K562 (cell line): ENCODE data around the gene POU2AF2. TPM values are rescaled to one million over a fixed set of nuclear protein-coding genes. Genes with fewer than 3 reads are reported as not detected.

Experiments used
- ATAC-seq: fragments of 200-7000 bp; cut with Tn5 transposase; 3 replicates; pipeline ENCODE4 v1.9.1; 2020; ENCODE audit warnings: moderate library complexity
- BruUV-seq: library from RNA; stranded (reverse); fragments of 400-500 nt; replicated peaks from 2 replicates; lab custom pipeline; 2021; lab: Mats Ljungman, UMichigan
- CTCF ChIA-PET: fragments of 300-600 bp; formaldehyde crosslinking; extraction: SDS; loops from one replicate; lab custom pipeline; 2021; ENCODE audit warnings: low intra/inter-chr PET ratio; lab: Yijun Ruan, JAX
- POLR2A ChIA-PET: fragments of 300-600, 350-650 bp; sonication (Branson Sonifier 250); formaldehyde crosslinking; extraction: SDS; loops from one replicate; lab custom pipeline; 2021; ENCODE audit warnings: antibody characterized with exemption, inconsistent platforms; lab: Yijun Ruan, JAX
- DNase-seq, 4 experiments: peaks; one replicate each; pipeline versions ENCODE4 v3.0.0 to v3.0.0-alpha.2; 2011 to 2018; ENCODE audit warnings: low spot score in 3 of 4, mixed read lengths in 3 of 4; ENCODE audit errors: extremely low read depth in 1 of 4
- FAIRE-seq: peaks from 2 replicates; lab custom pipeline; 2011; peaks lifted over from hg19 to GRCh38; lab: Jason Lieb, UNC
- H2AFZ ChIP-seq: 2 replicates; pipeline ENCODE4 v1.6.0; 2011; ENCODE audit warnings: low read depth, low read length, control low read depth, inconsistent platforms
- H3K27ac ChIP-seq: fragments of 200-600 bp; 3 replicates; pipeline ENCODE4 v1.8.0; 2011; ENCODE audit warnings: low read depth, mild to moderate bottlenecking, control low read depth, inconsistent platforms, low read length, moderate library complexity, mixed read lengths; ENCODE audit errors: extremely low read depth
- H3K27me3 ChIP-seq, 2 experiments: fragments of 300-600 bp in 1 of 2; 2 replicates in 1 of 2; 3 replicates in 1 of 2; pipeline versions ENCODE4 v1.6.0 to v1.8.0; 2011; ENCODE audit warnings: inconsistent platforms in 2 of 2, low read length in 2 of 2, mild to moderate bottlenecking in 1 of 2, mixed read lengths in 1 of 2, moderate library complexity in 1 of 2; ENCODE audit not compliant: control insufficient read depth in 2 of 2, insufficient read depth in 2 of 2
- H3K36me3 ChIP-seq: fragments of 300-600 bp; 3 replicates; pipeline ENCODE4 v1.8.0; 2011; ENCODE audit warnings: mild to moderate bottlenecking, low read length, inconsistent platforms; ENCODE audit not compliant: control insufficient read depth, insufficient read depth
- H3K4me1 ChIP-seq, 2 experiments: fragments of 200-600 bp in 1 of 2; replicated peaks in 1 of 2; 2 replicates in 1 of 2; 3 replicates in 1 of 2; pipeline versions ENCODE4 v1.5.1 to v1.8.0; 2011; ENCODE audit warnings: inconsistent platforms in 2 of 2, low read length in 2 of 2, mild to moderate bottlenecking in 1 of 2, mixed read lengths in 1 of 2, moderate library complexity in 1 of 2; ENCODE audit not compliant: control insufficient read depth in 2 of 2, insufficient read depth in 2 of 2
- H3K4me2 ChIP-seq: 2 replicates; pipeline ENCODE4 v1.6.1; 2011; ENCODE audit warnings: low read length, control low read depth, inconsistent platforms, mixed read lengths; ENCODE audit not compliant: insufficient read depth
- H3K4me3 ChIP-seq: fragments of 200-600 bp; sonication (generic), shearing (Covaris generic); 2 replicates; pipeline ENCODE4 v1.5.1; 2016; ENCODE audit warnings: control low read depth, inconsistent platforms
- H3K79me2 ChIP-seq: fragments of 200-600 bp; 3 replicates; pipeline ENCODE4 v1.8.0; 2011; ENCODE audit warnings: low read length, inconsistent platforms; ENCODE audit not compliant: control insufficient read depth, insufficient read depth
- H3K9ac ChIP-seq, 2 experiments: 2 replicates each; pipeline versions ENCODE4 v1.6.0 to v1.6.1; 2011; ENCODE audit warnings: low read depth in 2 of 2, low read length in 2 of 2, control low read depth in 1 of 2, inconsistent platforms in 1 of 2, mild to moderate bottlenecking in 1 of 2, mixed read lengths in 1 of 2; ENCODE audit not compliant: insufficient read depth in 1 of 2
- H3K9me1 ChIP-seq: one replicate; pipeline ENCODE4 v1.6.0; 2011; ENCODE audit warnings: inconsistent platforms, mild to moderate bottlenecking, low read length, moderate library complexity; ENCODE audit not compliant: control insufficient read depth, insufficient read depth
- H3K9me3 ChIP-seq: replicated peaks from 2 replicates; pipeline ENCODE4 v1.5.1; 2011; ENCODE audit warnings: low read depth, low read length, inconsistent platforms; ENCODE audit not compliant: control insufficient read depth, insufficient read depth
- H4K20me1 ChIP-seq: replicated peaks from 2 replicates; pipeline ENCODE4 v1.6.1; 2011; ENCODE audit warnings: low read length, inconsistent platforms, mixed read lengths; ENCODE audit not compliant: control insufficient read depth, insufficient read depth
- STAT6 ChIP-seq: sonication (generic); formaldehyde crosslinking; IDR thresholded peaks from 2 replicates; pipeline ENCODE4 v1.8.1; 2023; ENCODE audit warnings: mild to moderate bottlenecking, missing genetic modification reagents
- ZNF740 ChIP-seq, 3 experiments: fragments of 200-800 bp in 1 of 3; sonication (Bioruptor generic) in 1 of 3; sonication (generic) in 1 of 3; formaldehyde crosslinking in 1 of 3; IDR thresholded peaks; 2 replicates each; pipeline versions ENCODE4 v1.6.1 to v1.8.0; 2016 to 2022; ENCODE audit warnings: mild to moderate bottlenecking in 2 of 3, missing compliant biosample characterization in 2 of 3, missing genetic modification characterization in 2 of 3, missing genetic modification reagents in 1 of 3
- WGBS: fragments of 100-300 bp; shearing (Covaris generic); methylation state at CpG from one replicate; pipeline ENCODE4 v1.1.6; 2016; ENCODE audit warnings: low coverage, mixed read lengths; ENCODE audit not compliant: insufficient coverage; ENCODE audit errors: missing lambda C conversion rate; 5-methylcytosine and 5-hydroxymethylcytosine counted together
- in situ Hi-C: fragments of 300-500 bp; cut with MboI; formaldehyde crosslinking; loops from 4 replicates; pipeline ENCODE4 v1.15.0; 2018; ENCODE audit warnings: inconsistent platforms, mixed read lengths
- intact Hi-C: fragments of 100-400 bp; cut with micrococcal nuclease; formaldehyde crosslinking; loops from 2 replicates; pipeline ENCODE4 v1.14.2; 2022
- polyA plus RNA-seq, 8 experiments: library from polyadenylated mRNA; depleted of rRNA in 4 of 8; stranded (reverse) in 5 of 8; unstranded in 3 of 8; fragments of >200 nt; fragmentation: Nextera tagmentation in 2 of 8; fragmentation: Illumina TruSeq in 1 of 8; extraction: Ambion mirVana in 2 of 8; extraction: Trizol in 1 of 8; gene quantifications; 2 replicates each; pipeline versions ENCODE4 v1.2.1 to v1.2.3, GENCODE V29; 2011 to 2014; ENCODE audit warnings: inconsistent platforms in 1 of 8, missing spikeins in 1 of 8
- total RNA-seq, 7 experiments: library from RNA; depleted of rRNA in 6 of 7; stranded (reverse); fragments of >200 nt in 6 of 7; fragmentation: Illumina TruSeq in 2 of 7; extraction: Trizol in 2 of 7; gene quantifications; 2 replicates each; pipeline versions ENCODE4 v1.2.1 to v1.2.3, GENCODE V29; 2011 to 2021; ENCODE audit warnings: low replicate concordance in 1 of 7

POU2AF2 gene
- total and polyA plus RNA-seq, 9 of the 15 experiments (the other 6 are each of a cell fraction or from before 2014, with no cell fraction given), result not detected

- H3K27ac ChIP-seq, result no peak overlapping the region
- no peak overlapping the region for H2AFZ ChIP-seq
- no peaks in the 10 kb centered on the region for H3K9me1 ChIP-seq
- H3K36me3 ChIP-seq, result no peaks in the 10 kb centered on the region
- H3K4me3 ChIP-seq, result no peak overlapping the region
- H3K79me2 ChIP-seq, result no peaks in the 10 kb centered on the region
- peaks cover 2 to 28% of the 10 kb centered on the region in 2 experiments; a peak in 3 of 5 replicates for H3K27me3 ChIP-seq
- FAIRE-seq, result no peak
- intact Hi-C loops, result no loop called here
- in situ Hi-C loops, result no loop called here
- no peaks in the 10 kb centered on the region for H3K9me3 ChIP-seq
- H3K4me1 ChIP-seq, result peaks cover 0 to 9% of the 10 kb centered on the region in 2 experiments; a peak in 1 of 5 replicates
- WGBS, result 0% methylated on average over 3 of the region's 3 CpGs
- ChIA-PET CTCF (no interaction called here), POLR2A (interaction anchor here (0.6 kb wide), 1 partner anchor 13 kb away, joined by 3 read pairs; no protein-coding TSS in a partner anchor)
- no peak overlapping the region for H3K9ac ChIP-seq
- no peak for ATAC-seq
- no TSS peak for BruUV-seq
- no peak for DNase-seq
- no peak for TF ChIP-seq STAT6
- TF ChIP-seq ZNF740 (CRISPR knock-in tag; IDR thresholded peaks at IDR 0.05), result no peak
- TF ChIP-seq ZNF740 (tag; IDR thresholded peaks at IDR 0.05), result no peak
- H3K4me2 ChIP-seq, result no peak overlapping the region
- peaks cover 3% of the 10 kb centered on the region; the same call in 1 of the 2 replicates for H4K20me1 ChIP-seq
Measured at GRCh38 chr11:111301842-111302118, 56.3 kb downstream of the POU2AF2 start.
